ENCODE results near the gene BEGAIN. TPM values are rescaled to one million over a fixed set of nuclear protein-coding genes. Genes with fewer than 3 reads are reported as not detected.

The BEGAIN gene
- total RNA-seq, 3 donors from 2014 or later, result 0.64 to 4.1 (median 2.0) TPM

DNA sequence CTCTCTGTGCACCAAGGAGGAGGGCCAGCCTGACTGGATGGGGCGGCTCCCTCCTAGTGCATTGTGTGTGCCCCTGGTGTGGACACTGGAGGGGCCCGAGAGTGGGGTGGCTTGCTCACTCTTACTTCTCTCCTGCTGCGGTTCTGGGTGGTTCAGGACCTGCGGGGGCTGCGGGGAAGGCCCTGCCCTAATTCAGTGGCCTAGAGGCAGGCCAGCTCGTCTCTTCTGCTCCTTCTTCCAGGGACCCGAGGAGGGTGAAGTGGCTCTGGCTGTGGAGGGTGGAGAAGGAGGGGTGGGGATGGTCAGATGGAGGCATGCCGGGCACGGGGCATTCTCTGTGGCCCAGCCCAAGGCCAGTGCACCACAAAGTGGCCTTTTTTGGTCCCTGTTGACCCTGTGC lies 87.1 kb downstream of the BEGAIN start:
- no peak overlapping the region for H3K27ac ChIP-seq
- no peaks in the 10 kb centered on the region for H3K4me1 ChIP-seq
- intact Hi-C loops (cut with DNase I; ENCODE audit: low total_unique reads), result no loop called here
- DNase-seq (ENCODE audit: low spot score in 2 of 2), result no peak
- no peaks in the 10 kb centered on the region for H3K27me3 ChIP-seq
- TF ChIP-seq POLR2AphosphoS5 (IDR thresholded peaks at IDR 0.05) (no peak), POLR2A (IDR thresholded peaks at IDR 0.05) (no peak)
- TF ChIP-seq, protein P1, sequence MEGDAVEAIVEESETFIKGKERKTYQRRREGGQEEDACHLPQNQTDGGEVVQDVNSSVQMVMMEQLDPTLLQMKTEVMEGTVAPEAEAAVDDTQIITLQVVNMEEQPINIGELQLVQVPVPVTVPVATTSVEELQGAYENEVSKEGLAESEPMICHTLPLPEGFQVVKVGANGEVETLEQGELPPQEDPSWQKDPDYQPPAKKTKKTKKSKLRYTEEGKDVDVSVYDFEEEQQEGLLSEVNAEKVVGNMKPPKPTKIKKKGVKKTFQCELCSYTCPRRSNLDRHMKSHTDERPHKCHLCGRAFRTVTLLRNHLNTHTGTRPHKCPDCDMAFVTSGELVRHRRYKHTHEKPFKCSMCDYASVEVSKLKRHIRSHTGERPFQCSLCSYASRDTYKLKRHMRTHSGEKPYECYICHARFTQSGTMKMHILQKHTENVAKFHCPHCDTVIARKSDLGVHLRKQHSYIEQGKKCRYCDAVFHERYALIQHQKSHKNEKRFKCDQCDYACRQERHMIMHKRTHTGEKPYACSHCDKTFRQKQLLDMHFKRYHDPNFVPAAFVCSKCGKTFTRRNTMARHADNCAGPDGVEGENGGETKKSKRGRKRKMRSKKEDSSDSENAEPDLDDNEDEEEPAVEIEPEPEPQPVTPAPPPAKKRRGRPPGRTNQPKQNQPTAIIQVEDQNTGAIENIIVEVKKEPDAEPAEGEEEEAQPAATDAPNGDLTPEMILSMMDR (IDR thresholded peaks at IDR 0.05), result no peak
- no peaks in the 10 kb centered on the region for H3K36me3 ChIP-seq
- H3K9me3 ChIP-seq, result peaks cover 0 to 13% of the 10 kb centered on the region in 2 donors
- H3K4me3 ChIP-seq, result no peak overlapping the region

DNA sequence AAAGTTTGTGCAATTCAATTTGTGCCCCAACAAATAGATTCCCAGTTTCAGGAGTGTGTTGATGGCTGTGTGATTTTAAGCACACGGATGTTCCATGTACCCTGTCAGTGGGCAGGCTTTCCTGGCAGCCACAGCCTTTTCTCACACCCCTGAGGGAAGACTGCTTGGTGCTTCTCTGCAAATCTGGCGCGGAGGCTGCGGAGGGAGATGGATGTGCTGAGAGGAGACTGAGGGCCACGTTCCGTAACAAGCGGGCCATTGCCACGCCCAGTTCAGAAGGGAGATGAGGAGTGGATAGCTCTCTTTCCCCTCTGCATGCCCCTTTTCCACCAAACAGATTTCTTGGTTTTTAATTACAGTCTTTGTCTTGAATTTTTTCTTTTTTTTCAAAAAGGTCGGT lies 89.1 kb downstream of the BEGAIN start:
- no peaks in the 10 kb centered on the region for H3K9me3 ChIP-seq
- no peak overlapping the region for H3K4me3 ChIP-seq
- no peaks in the 10 kb centered on the region for H3K4me1 ChIP-seq
- intact Hi-C loops (cut with DNase I; ENCODE audit: low total_unique reads), result no loop called here
- no peaks in the 10 kb centered on the region for H3K36me3 ChIP-seq
- TF ChIP-seq POLR2A (IDR thresholded peaks at IDR 0.05) (no peak), POLR2AphosphoS5 (IDR thresholded peaks at IDR 0.05) (no peak)
- TF ChIP-seq, protein P1 (IDR thresholded peaks at IDR 0.05), result no peak
- H3K27me3 ChIP-seq, result no peaks in the 10 kb centered on the region
- no peak for DNase-seq (ENCODE audit: low spot score in 2 of 2)
- no peak overlapping the region for H3K27ac ChIP-seq

DNA sequence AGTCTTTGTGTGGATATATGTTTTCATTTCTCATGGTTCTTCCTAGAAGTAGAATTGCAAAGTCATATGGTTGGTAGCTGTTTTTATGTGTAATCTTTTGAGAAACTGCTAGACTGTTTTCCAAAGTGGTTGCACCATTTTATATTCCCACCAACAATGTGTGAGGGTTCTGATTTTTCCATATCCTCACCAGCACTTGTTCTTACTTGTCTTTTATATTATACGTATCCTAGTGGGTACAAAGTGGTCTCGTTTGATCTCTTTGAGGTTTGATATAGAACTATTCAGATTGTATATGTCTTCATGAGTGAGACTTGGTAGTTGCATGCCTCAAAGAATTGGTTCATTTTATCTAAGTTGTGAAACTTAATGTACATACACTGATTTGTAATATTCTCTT lies 91.3 kb downstream of the BEGAIN start:
- intact Hi-C loops (cut with DNase I; ENCODE audit: low total_unique reads), result no loop called here

DNA sequence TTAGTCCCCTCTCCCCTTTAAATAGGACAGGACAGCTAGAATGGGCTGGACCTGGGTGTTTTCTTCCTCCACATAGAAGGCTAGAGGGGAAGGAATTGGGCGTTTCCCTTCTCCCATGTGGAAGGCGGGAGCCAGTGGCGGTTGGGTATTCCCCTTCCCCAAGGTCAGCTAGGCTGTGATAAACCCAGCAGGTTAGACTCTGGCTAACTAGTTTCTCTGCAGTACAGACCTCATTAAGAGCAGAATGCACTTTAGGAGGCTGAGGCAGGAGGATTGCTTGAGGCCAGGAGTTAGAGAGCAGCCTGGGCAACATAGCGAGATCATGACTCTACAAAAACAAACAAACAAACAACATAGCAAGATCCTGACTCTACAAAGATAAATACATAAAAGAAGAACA lies 92.6 kb downstream of the BEGAIN start:
- no peak overlapping the region for H3K27ac ChIP-seq
- intact Hi-C loops (cut with DNase I; ENCODE audit: low total_unique reads), result no loop called here
- H3K4me3 ChIP-seq, result no peak overlapping the region
- H3K36me3 ChIP-seq, result no peaks in the 10 kb centered on the region
- no peak for TF ChIP-seq POLR2AphosphoS5 (IDR thresholded peaks at IDR 0.05)
- TF ChIP-seq POLR2A (IDR thresholded peaks at IDR 0.05), result no peak
- TF ChIP-seq, protein P1 (IDR thresholded peaks at IDR 0.05), result no peak
- H3K4me1 ChIP-seq, result no peaks in the 10 kb centered on the region
- H3K9me3 ChIP-seq, result no peaks in the 10 kb centered on the region
- no peaks in the 10 kb centered on the region for H3K27me3 ChIP-seq
- no peak for DNase-seq (ENCODE audit: low spot score in 2 of 2)

More for the DNA sequence above, 91.3 kb downstream of the BEGAIN start:
- H3K4me1 ChIP-seq, result no peaks in the 10 kb centered on the region
- H3K9me3 ChIP-seq, result no peaks in the 10 kb centered on the region
- no peak overlapping the region for H3K27ac ChIP-seq
- no peak for TF ChIP-seq POLR2AphosphoS5 (IDR thresholded peaks at IDR 0.05)
- TF ChIP-seq POLR2A (IDR thresholded peaks at IDR 0.05), result no peak
- TF ChIP-seq, protein P1 (IDR thresholded peaks at IDR 0.05), result no peak
- no peak overlapping the region for H3K4me3 ChIP-seq
- no peaks in the 10 kb centered on the region for H3K27me3 ChIP-seq
- DNase-seq (ENCODE audit: low spot score in 2 of 2), result no peak
- no peaks in the 10 kb centered on the region for H3K36me3 ChIP-seq

DNA sequence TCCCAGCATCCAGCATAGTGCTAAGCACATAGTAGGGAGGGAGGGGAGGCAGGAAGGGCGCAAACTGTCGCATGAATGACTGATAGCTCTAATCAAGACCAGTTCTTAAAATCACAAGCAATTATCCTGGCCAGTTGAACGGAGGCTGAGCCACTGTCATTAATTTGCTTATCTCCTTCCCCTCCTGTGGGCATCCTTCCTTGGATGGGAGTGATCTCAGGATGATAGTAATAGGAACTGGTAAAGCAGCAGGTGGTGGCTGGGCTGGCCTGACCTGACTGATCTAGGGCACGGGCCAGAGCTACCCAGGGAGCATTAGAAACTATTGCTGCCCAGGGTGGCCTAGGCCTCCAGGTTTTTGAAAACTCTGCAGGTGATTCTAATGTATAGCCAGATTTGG lies 97.0 kb downstream of the BEGAIN start:
- Histone ChIP-seq H3K4me1 (no peaks in the 10 kb centered on the region), H3K27me3 (no peaks in the 10 kb centered on the region), H3K9me3 (no peaks in the 10 kb centered on the region), H3K36me3 (no peaks in the 10 kb centered on the region), H3K4me3 (no peak overlapping the region), H3K27ac (no peak overlapping the region)
- DNase-seq (ENCODE audit: low spot score in 2 of 2), result no peak
- TF ChIP-seq, protein P1 (IDR thresholded peaks at IDR 0.05), result no peak
- no peak for TF ChIP-seq POLR2AphosphoS5 (IDR thresholded peaks at IDR 0.05)
- TF ChIP-seq POLR2A (IDR thresholded peaks at IDR 0.05), result no peak
- intact Hi-C loops (cut with DNase I; ENCODE audit: low total_unique reads), result no loop called here

Data from breast epithelium (tissue), 4 donors.